Right atrium auricular region (tissue), 2 donors: Measurements from ENCODE around the gene GPATCH2. TPM values are rescaled to one million over a fixed set of nuclear protein-coding genes. Genes with fewer than 3 reads are reported as not detected.

ENCODE experiments used
- DNase-seq: peaks from one replicate; pipeline ENCODE4 v3.0.0-alpha.2; 2019; ENCODE audit warnings: low spot score
- H3K27ac ChIP-seq, 2 donors: fragments of 200-600 bp; sonication (generic); 1 replicate in 1 of 2; 2 replicates in 1 of 2; pipeline ENCODE4 v1.5.1; 2016 to 2019
- H3K27me3 ChIP-seq, 2 donors: fragments of 200-600 bp; sonication (generic); one replicate each; pipeline versions ENCODE4 v1.5.1 to v1.6.0; 2017 to 2019
- H3K36me3 ChIP-seq: fragments of 200-600 bp; sonication (generic); one replicate; pipeline ENCODE4 v1.5.1; 2016
- H3K4me1 ChIP-seq, 2 donors: fragments of 200-600 bp; sonication (generic); one replicate each; pipeline versions ENCODE4 v1.5.1 to v1.6.0; 2017 to 2019
- H3K4me3 ChIP-seq, 2 donors: fragments of 200-600 bp; sonication (generic); 1 replicate in 1 of 2; 2 replicates in 1 of 2; pipeline ENCODE4 v1.5.1; 2017 to 2019; ENCODE audit warnings: mild to moderate bottlenecking in 1 of 2, moderate library complexity in 1 of 2
- H3K9me3 ChIP-seq, 2 donors: fragments of 200-600 bp; sonication (generic); one replicate each; pipeline ENCODE4 v1.5.1; 2019
- CTCF ChIP-seq, 2 donors: fragments of 200-600 bp; sonication (generic); IDR thresholded peaks; one replicate each; pipeline ENCODE4 v1.5.1; 2019; ENCODE audit warnings: antibody characterized with exemption in 2 of 2
- total RNA-seq, 2 donors: library from RNA; depleted of rRNA; stranded (reverse); fragments of >200 nt; gene quantifications; one replicate each; pipeline ENCODE4 v1.1.0, GENCODE V29; 2016

Gene GPATCH2
- total RNA-seq, 2 donors from 2014 or later: 7.9 to 8.5 TPM

GRCh38 chr1:217472915-217473314, 158.0 kb downstream of the GPATCH2 start:
- no peak for DNase-seq
- H3K27ac ChIP-seq: no peak overlapping the region
- no peaks in the 10 kb centered on the region for H3K9me3 ChIP-seq
- no peaks in the 10 kb centered on the region for H3K4me1 ChIP-seq
- H3K27me3 ChIP-seq: no peaks in the 10 kb centered on the region
- H3K4me3 ChIP-seq: no peak overlapping the region
- TF ChIP-seq CTCF (IDR thresholded peaks at IDR 0.05): no peak
- H3K36me3 ChIP-seq: no peaks in the 10 kb centered on the region

- no peak for DNase-seq
- no peak for TF ChIP-seq CTCF (IDR thresholded peaks at IDR 0.05)
- Histone ChIP-seq H3K27me3 (no peaks in the 10 kb centered on the region), H3K4me3 (no peak overlapping the region), H3K36me3 (no peaks in the 10 kb centered on the region), H3K27ac (no peak overlapping the region), H3K4me1 (no peaks in the 10 kb centered on the region), H3K9me3 (no peaks in the 10 kb centered on the region)
Observed at GRCh38 chr1:217471403-217471802, 159.5 kb downstream of the GPATCH2 start.

GRCh38 chr1:217469983-217470382, 160.9 kb downstream of the GPATCH2 start:
- Histone ChIP-seq H3K27me3 (no peaks in the 10 kb centered on the region), H3K27ac (no peak overlapping the region), H3K4me1 (no peaks in the 10 kb centered on the region), H3K36me3 (no peaks in the 10 kb centered on the region), H3K4me3 (no peak overlapping the region), H3K9me3 (peaks cover 0 to 8% of the 10 kb centered on the region in 2 donors)
- no peak for DNase-seq
- TF ChIP-seq CTCF (IDR thresholded peaks at IDR 0.05): no peak

GRCh38 chr1:217465102-217465501, 165.8 kb downstream of the GPATCH2 start:
- no peaks in the 10 kb centered on the region for H3K27me3 ChIP-seq
- H3K4me3 ChIP-seq: no peak overlapping the region
- H3K27ac ChIP-seq: no peak overlapping the region
- TF ChIP-seq CTCF (IDR thresholded peaks at IDR 0.05): no peak
- no peaks in the 10 kb centered on the region for H3K4me1 ChIP-seq
- peaks cover 0 to 10% of the 10 kb centered on the region in 2 donors for H3K9me3 ChIP-seq
- no peak for DNase-seq
- no peaks in the 10 kb centered on the region for H3K36me3 ChIP-seq

- Histone ChIP-seq H3K9me3 (peaks cover 0 to 10% of the 10 kb centered on the region in 2 donors), H3K4me3 (no peak overlapping the region), H3K27ac (no peak overlapping the region), H3K36me3 (no peaks in the 10 kb centered on the region), H3K4me1 (no peaks in the 10 kb centered on the region), H3K27me3 (no peaks in the 10 kb centered on the region)
- TF ChIP-seq CTCF (IDR thresholded peaks at IDR 0.05): no peak
- DNase-seq: no peak
Observed at GRCh38 chr1:217462666-217463065, 168.2 kb downstream of the GPATCH2 start.

GRCh38 chr1:217462159-217462558, 168.7 kb downstream of the GPATCH2 start:
- no peak overlapping the region for H3K4me3 ChIP-seq
- DNase-seq: no peak
- TF ChIP-seq CTCF (IDR thresholded peaks at IDR 0.05): no peak
- no peaks in the 10 kb centered on the region for H3K27me3 ChIP-seq
- no peak overlapping the region for H3K27ac ChIP-seq
- no peaks in the 10 kb centered on the region for H3K4me1 ChIP-seq
- peaks cover 0 to 10% of the 10 kb centered on the region in 2 donors for H3K9me3 ChIP-seq
- H3K36me3 ChIP-seq: no peaks in the 10 kb centered on the region
